ENCODE measurements around the gene ARF6.
A peak's percentile ranks its signal among the peaks of the same experiment; 100 is the strongest.
"Not testable (repeated sequence)": the region's sequence is repeated elsewhere in the genome, so short reads cannot be mapped to it uniquely, and the experiment has no call there.

The ARF6 gene

GRCh38 chr14:49879646-49880204 lies 13.2 kb upstream of the ARF6 start:
- no peak for DNase-seq

- DNase-seq, result no peak
Measured at GRCh38 chr14:49880267-49881064, 12.4 kb upstream of the ARF6 start.

GRCh38 chr14:49881350-49882001 lies 11.4 kb upstream of the ARF6 start:
- DNase-seq, result no peak

GRCh38 chr14:49882826-49883694 lies 9.8 kb upstream of the ARF6 start:
- DNase-seq, result no peak

- no peak for DNase-seq
Measured at GRCh38 chr14:49886523-49886922, 6.4 kb upstream of the ARF6 start.

- no peak for DNase-seq
Measured at GRCh38 chr14:49888293-49888692, 4.6 kb upstream of the ARF6 start.

- no peak for DNase-seq
Measured at GRCh38 chr14:49892301-49892635, 614 bp upstream of the ARF6 start.

GRCh38 chr14:49893309-49894213 lies 679 bp downstream of the ARF6 start:
- DNase-seq, result peak; percentile 39

- not testable (repeated sequence) for DNase-seq
Measured at GRCh38 chr14:49894214-49895107, 1.6 kb downstream of the ARF6 start.

- DNase-seq, result no peak
Measured at GRCh38 chr14:49895480-49895879, 2.6 kb downstream of the ARF6 start.

- not testable (repeated sequence) for DNase-seq
Measured at GRCh38 chr14:49896272-49896671, 3.4 kb downstream of the ARF6 start.

- DNase-seq, result no peak
Measured at GRCh38 chr14:49896966-49897365, 4.1 kb downstream of the ARF6 start.

GRCh38 chr14:49897414-49897813 lies 4.5 kb downstream of the ARF6 start:
- DNase-seq, result no peak

GRCh38 chr14:49897965-49898364 lies 5.1 kb downstream of the ARF6 start:
- no peak for DNase-seq

GRCh38 chr14:49898485-49898884 lies 5.6 kb downstream of the ARF6 start:
- DNase-seq, result no peak

GRCh38 chr14:49900973-49901372 lies 8.1 kb downstream of the ARF6 start:
- no peak for DNase-seq

- not testable (repeated sequence) for DNase-seq
Measured at GRCh38 chr14:49902679-49903246, 9.9 kb downstream of the ARF6 start.

- no peak for DNase-seq
Measured at GRCh38 chr14:49904270-49904669, 11.4 kb downstream of the ARF6 start.

GRCh38 chr14:49905989-49906388 lies 13.1 kb downstream of the ARF6 start:
- no peak for DNase-seq

GRCh38 chr14:49907186-49907585 lies 14.3 kb downstream of the ARF6 start:
- DNase-seq, result no peak

GRCh38 chr14:49908433-49908782 lies 15.5 kb downstream of the ARF6 start:
- no peak for DNase-seq

All from GOT3 (cell line).